Adrenal gland (tissue), 12 donors: ENCODE results near the gene YBX1. TPM values are rescaled to one million over a fixed set of nuclear protein-coding genes. Genes with fewer than 3 reads are reported as not detected.

Source experiments
- DNase-seq, 7 donors: peaks; one replicate each; pipeline ENCODE4 v3.0.0-alpha.2; 2019 to 2020
- H3K27ac ChIP-seq, 5 donors: fragments of 200-600 bp; sonication (generic) in 4 of 5; 1 replicate in 3 of 5; 2 replicates in 2 of 5; pipeline versions ENCODE4 v1.5.1 to v1.8.0; 2016 to 2020; ENCODE audit warnings: mild to moderate bottlenecking in 1 of 5
- H3K27me3 ChIP-seq: fragments of 200-600 bp; 2 replicates; pipeline ENCODE4 v1.8.0; 2021
- H3K36me3 ChIP-seq, 2 donors: fragments of 200-600 bp; replicated peaks in 1 of 2; 1 replicate in 1 of 2; 2 replicates in 1 of 2; pipeline versions ENCODE4 v1.5.1 to v1.8.0; 2018 to 2022
- H3K4me1 ChIP-seq, 2 donors: fragments of 200-600 bp; replicated peaks in 1 of 2; 1 replicate in 1 of 2; 2 replicates in 1 of 2; pipeline versions ENCODE4 v1.5.1 to v1.8.0; 2018 to 2021
- H3K4me3 ChIP-seq, 4 donors: fragments of 200-600 bp; sonication (generic) in 3 of 4; one replicate each; pipeline ENCODE4 v1.5.1; 2016 to 2018
- H3K9me3 ChIP-seq, 3 donors: fragments of 200-600 bp; sonication (generic) in 1 of 3; replicated peaks in 1 of 3; 1 replicate in 2 of 3; 2 replicates in 1 of 3; pipeline versions ENCODE4 v1.5.1 to v1.8.0; 2016 to 2021
- CTCF ChIP-seq, 6 experiments: fragments of 450-650 bp in 4 of 6; fragments of 200-600 bp in 2 of 6; sonication (generic) in 1 of 6; IDR thresholded peaks; 1 replicate in 5 of 6; 2 replicates in 1 of 6; pipeline versions ENCODE4 v1.5.1 to v1.8.0; 2016 to 2021; ENCODE audit warnings: antibody characterized with exemption in 6 of 6, mild to moderate bottlenecking in 2 of 6, moderate library complexity in 1 of 6
- POLR2A ChIP-seq, 2 donors: fragments of 450-650 bp; IDR thresholded peaks; one replicate each; pipeline ENCODE4 v1.6.1; 2017; ENCODE audit warnings: antibody characterized with exemption in 2 of 2, mild to moderate bottlenecking in 2 of 2, moderate library complexity in 1 of 2
- WGBS, 4 donors: extraction: QIAGEN DNeasy Blood & Tissue Kit in 2 of 4; methylation state at CpG; one replicate each; pipeline versions ENCODE4 v1.1.5 to v1.1.7; 2013 to 2017; 5-methylcytosine and 5-hydroxymethylcytosine counted together
- intact Hi-C, 2 donors: fragments of 100-400 bp; cut with DNase I; formaldehyde crosslinking; loops; one replicate each; pipeline versions ENCODE4 v1.14.1 to v1.15.0; 2022 to 2023
- polyA plus RNA-seq, 3 donors: library from polyadenylated mRNA; stranded (reverse); fragments of 200-250 nt in 2 of 3; fragments of 350-450 nt in 1 of 3; fragmentation: Illumina TruSeq in 1 of 3; extraction: RNeasy Lipid Tissue Mini Kit (QIAGEN cat#74804) in 1 of 3; gene quantifications; one replicate each; pipeline ENCODE4 v1.2.3, GENCODE V29; 2013 to 2014
- total RNA-seq, 9 donors: library from RNA; depleted of rRNA in 4 of 9; stranded (reverse); fragments of >200 nt in 4 of 9; fragments of 120-200 nt in 1 of 9; fragmentation: NEBNext Ultra II Directional in 1 of 9; extraction: Animal tissue kit (Norgen Biotek cat#: 25700) in 1 of 9; gene quantifications; one replicate each; pipeline versions ENCODE4 v1.1.0 to v1.2.4, GENCODE V29; 2013 to 2023
- donor health status: healthy with polysubstance abuse.
- donor health status: Bipolar disorder and iron deficiency.
- donor health status: DM: yes; HTN: yes; CAD: no.
- donor health status: DM: no; HTN: no; CAD: no.
- donor health status: DM: no; HTN: no; CAD: no.
- donor health status: DM: yes; HTN: yes; CAD: no.

Gene YBX1
- total and polyA plus RNA-seq, 12 donors = 281 to 995 (median 338) TPM

GRCh38 chr1:42692461-42692860 is 10.2 kb downstream of the YBX1 start:
- H3K4me3 ChIP-seq = no peak overlapping the region
- no peaks in the 10 kb centered on the region for H3K27me3 ChIP-seq
- intact Hi-C loops = no loop called here
- TF ChIP-seq CTCF (IDR thresholded peaks at IDR 0.05) (no peak), POLR2A (IDR thresholded peaks at IDR 0.05) (no peak)
- peaks cover 0 to 49% of the 10 kb centered on the region in 2 donors for H3K4me1 ChIP-seq
- no peaks in the 10 kb centered on the region for H3K9me3 ChIP-seq
- H3K36me3 ChIP-seq = peaks cover 0 to 14% of the 10 kb centered on the region in 2 donors
- no peak for DNase-seq
- H3K27ac ChIP-seq = no peak overlapping the region
- 46 to 73% (median 60%) methylated on average over 5 of the region's 5 CpGs for WGBS, 4 donors

- Histone ChIP-seq H3K4me3 (no peak overlapping the region), H3K27me3 (no peaks in the 10 kb centered on the region), H3K36me3 (peaks cover 0 to 19% of the 10 kb centered on the region in 2 donors), H3K27ac (no peak overlapping the region), H3K4me1 (peaks cover 0 to 45% of the 10 kb centered on the region in 2 donors), H3K9me3 (no peaks in the 10 kb centered on the region)
- no peak for DNase-seq
- intact Hi-C loops = no loop called here
- 85 to 100% (median 90%) methylated on average over 2 of the region's 2 CpGs for WGBS, 4 donors
- no peak for TF ChIP-seq POLR2A (IDR thresholded peaks at IDR 0.05)
- TF ChIP-seq CTCF (IDR thresholded peaks at IDR 0.05) = no peak
These were observed 10.7 kb downstream of the YBX1 start for GRCh38 chr1:42692911-42693310.

- Histone ChIP-seq H3K36me3 (peaks cover 0 to 71% of the 10 kb centered on the region in 2 donors), H3K27me3 (no peaks in the 10 kb centered on the region), H3K27ac (no peak overlapping the region), H3K4me1 (no peaks in the 10 kb centered on the region), H3K4me3 (no peak overlapping the region), H3K9me3 (no peaks in the 10 kb centered on the region)
- no peak for TF ChIP-seq POLR2A (IDR thresholded peaks at IDR 0.05)
- intact Hi-C loops = no loop called here
- no peak for DNase-seq
- WGBS, 4 donors = 88 to 92% (median 90%) methylated on average over 4 of the region's 4 CpGs
These were observed 16.0 kb downstream of the YBX1 start for GRCh38 chr1:42698081-42698813.

- H3K4me1 ChIP-seq = no peaks in the 10 kb centered on the region
- H3K4me3 ChIP-seq = no peak overlapping the region
- no peak overlapping the region for H3K27ac ChIP-seq
- peaks cover 0 to 83% of the 10 kb centered on the region in 2 donors for H3K36me3 ChIP-seq
- no peak for DNase-seq
- intact Hi-C loops = no loop called here
- TF ChIP-seq CTCF (IDR thresholded peaks at IDR 0.05) (no peak), POLR2A (IDR thresholded peaks at IDR 0.05) (no peak)
- no peaks in the 10 kb centered on the region for H3K9me3 ChIP-seq
- no peaks in the 10 kb centered on the region for H3K27me3 ChIP-seq
These were observed 17.8 kb downstream of the YBX1 start for GRCh38 chr1:42700006-42700405.
